Sigmoid colon (tissue), 7 donors: Measurements from ENCODE around the gene RNF144A. TPM values are rescaled to one million over a fixed set of nuclear protein-coding genes. Genes with fewer than 3 reads are reported as not detected.

ENCODE experiments used
- DNase-seq: peaks from one replicate; pipeline ENCODE4 v3.0.0-alpha.2; 2019
- H3K27ac ChIP-seq, 4 donors: fragments of 200-600 bp; sonication (generic); one replicate each; pipeline ENCODE4 v1.5.1; 2016 to 2019; ENCODE audit warnings: mild to moderate bottlenecking in 1 of 4
- H3K27me3 ChIP-seq, 3 donors: fragments of 200-600 bp; sonication (generic); one replicate each; pipeline ENCODE4 v1.5.1; 2019; ENCODE audit warnings: mild to moderate bottlenecking in 1 of 3
- H3K36me3 ChIP-seq, 4 donors: fragments of 200-600 bp; sonication (generic); one replicate each; pipeline ENCODE4 v1.5.1; 2016 to 2019
- H3K4me1 ChIP-seq, 4 donors: fragments of 200-600 bp; sonication (generic); one replicate each; pipeline ENCODE4 v1.5.1; 2017 to 2019
- H3K4me3 ChIP-seq, 4 donors: fragments of 200-600 bp; sonication (generic); one replicate each; pipeline ENCODE4 v1.5.1; 2017 to 2019; ENCODE audit warnings: mild to moderate bottlenecking in 2 of 4, moderate library complexity in 1 of 4
- H3K9me3 ChIP-seq, 4 donors: fragments of 200-600 bp in 3 of 4; sonication (generic) in 3 of 4; one replicate each; pipeline versions ENCODE4 v1.5.1 to v1.6.1; 2013 to 2019
- EP300 ChIP-seq, 4 donors: sonication (generic); formaldehyde crosslinking; IDR thresholded peaks; one replicate each; pipeline ENCODE4 v1.6.1; 2017; ENCODE audit warnings: antibody characterized with exemption in 4 of 4
- POLR2A ChIP-seq, 2 donors: fragments of 450-650 bp; IDR thresholded peaks; one replicate each; pipeline ENCODE4 v1.6.1; 2016; ENCODE audit warnings: antibody characterized with exemption in 2 of 2, mild to moderate bottlenecking in 2 of 2, moderate library complexity in 2 of 2
- POLR2AphosphoS5 ChIP-seq, 4 donors: sonication (generic); formaldehyde crosslinking; IDR thresholded peaks; one replicate each; pipeline ENCODE4 v1.6.1; 2017; ENCODE audit warnings: antibody characterized with exemption in 4 of 4
- WGBS, 2 donors: extraction: QIAGEN DNeasy Blood & Tissue Kit; methylation state at CpG; one replicate each; pipeline ENCODE4 v1.1.7; 2013; 5-methylcytosine and 5-hydroxymethylcytosine counted together
- intact Hi-C: fragments of 100-400 bp; cut with DNase I; formaldehyde crosslinking; loops from one replicate; pipeline ENCODE4 v1.15.1; 2023
- polyA plus RNA-seq, 3 donors: library from polyadenylated mRNA; stranded (reverse); fragments of 200-250 nt; gene quantifications; one replicate each; pipeline ENCODE4 v1.2.3, GENCODE V29; 2013
- total RNA-seq, 4 donors: library from RNA; depleted of rRNA; stranded (reverse); fragments of >200 nt; gene quantifications; one replicate each; pipeline ENCODE4 v1.1.0, GENCODE V29; 2016
- TF ChIP-seq, protein P1 (sequence below), 4 experiments: fragments of 450-650 bp in 3 of 4; fragments of 200-600 bp in 1 of 4; IDR thresholded peaks; one replicate each; pipeline ENCODE4 v1.5.1; 2016 to 2019; ENCODE audit warnings: antibody characterized with exemption in 4 of 4, mild to moderate bottlenecking in 3 of 4, moderate library complexity in 2 of 4
- donor health status: healthy with polysubstance abuse.
- donor health status: Bipolar disorder and iron deficiency.
- donor health status: healthy.

RNF144A gene
- total and polyA plus RNA-seq, 7 donors, result 4.8 to 14.2 (median 12.1) TPM

DNA sequence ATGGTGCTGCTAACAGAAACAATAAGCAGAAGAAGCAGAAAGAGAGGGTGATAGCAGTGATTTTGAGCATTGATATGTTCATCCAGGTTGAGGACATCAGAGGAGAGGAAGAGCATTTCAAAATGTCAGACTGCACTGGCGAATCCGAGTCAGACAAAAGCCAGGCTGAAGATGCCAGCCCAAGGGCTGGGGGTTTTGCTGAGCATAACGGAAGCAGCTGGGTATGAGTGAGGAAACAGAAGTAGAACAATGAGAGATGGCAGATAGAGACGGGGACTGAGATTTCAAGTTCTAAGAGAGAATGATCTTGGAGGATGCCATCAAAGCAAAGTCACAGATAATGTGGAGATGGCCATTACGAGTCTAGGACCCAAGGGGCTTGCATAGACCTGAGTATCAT lies 151.2 kb downstream of the RNF144A start:
- Histone ChIP-seq H3K4me1 (peaks cover 0 to under 1% (median 0%) of the 10 kb centered on the region in 4 donors), H3K9me3 (no peaks in the 10 kb centered on the region), H3K27ac (no peak overlapping the region), H3K4me3 (no peak overlapping the region), H3K27me3 (no peaks in the 10 kb centered on the region), H3K36me3 (no peaks in the 10 kb centered on the region)
- intact Hi-C loops, result no loop called here
- 82 to 91% methylated on average over 5 of the region's 5 CpGs for WGBS, 2 donors
- TF ChIP-seq POLR2AphosphoS5 (IDR thresholded peaks at IDR 0.05) (no peak), POLR2A (IDR thresholded peaks at IDR 0.05) (no peak), EP300 (IDR thresholded peaks at IDR 0.05) (no peak)
- TF ChIP-seq, protein P1, sequence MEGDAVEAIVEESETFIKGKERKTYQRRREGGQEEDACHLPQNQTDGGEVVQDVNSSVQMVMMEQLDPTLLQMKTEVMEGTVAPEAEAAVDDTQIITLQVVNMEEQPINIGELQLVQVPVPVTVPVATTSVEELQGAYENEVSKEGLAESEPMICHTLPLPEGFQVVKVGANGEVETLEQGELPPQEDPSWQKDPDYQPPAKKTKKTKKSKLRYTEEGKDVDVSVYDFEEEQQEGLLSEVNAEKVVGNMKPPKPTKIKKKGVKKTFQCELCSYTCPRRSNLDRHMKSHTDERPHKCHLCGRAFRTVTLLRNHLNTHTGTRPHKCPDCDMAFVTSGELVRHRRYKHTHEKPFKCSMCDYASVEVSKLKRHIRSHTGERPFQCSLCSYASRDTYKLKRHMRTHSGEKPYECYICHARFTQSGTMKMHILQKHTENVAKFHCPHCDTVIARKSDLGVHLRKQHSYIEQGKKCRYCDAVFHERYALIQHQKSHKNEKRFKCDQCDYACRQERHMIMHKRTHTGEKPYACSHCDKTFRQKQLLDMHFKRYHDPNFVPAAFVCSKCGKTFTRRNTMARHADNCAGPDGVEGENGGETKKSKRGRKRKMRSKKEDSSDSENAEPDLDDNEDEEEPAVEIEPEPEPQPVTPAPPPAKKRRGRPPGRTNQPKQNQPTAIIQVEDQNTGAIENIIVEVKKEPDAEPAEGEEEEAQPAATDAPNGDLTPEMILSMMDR (IDR thresholded peaks at IDR 0.05), result no peak
- DNase-seq, result no peak

DNA sequence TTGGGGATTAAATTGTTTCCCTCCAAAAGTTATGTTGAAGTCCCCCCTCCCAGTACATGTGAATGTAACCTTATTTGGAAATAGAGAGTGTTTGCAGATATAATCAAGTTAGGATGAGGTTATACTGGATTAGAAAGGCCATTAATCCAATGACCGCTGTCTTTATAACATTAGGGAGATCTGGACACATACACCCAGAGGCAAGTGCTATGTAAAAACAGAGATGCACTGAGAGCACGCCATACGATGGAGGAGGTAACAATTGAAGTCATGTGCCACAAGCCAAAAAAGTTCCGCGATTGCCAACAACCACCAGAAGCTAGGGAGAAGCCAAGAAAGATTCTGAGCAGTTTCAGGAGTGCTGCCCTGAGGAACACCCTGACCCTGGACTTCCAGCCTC lies 153.3 kb downstream of the RNF144A start:
- peaks cover 0 to 9% (median 3%) of the 10 kb centered on the region in 4 donors for H3K4me1 ChIP-seq
- intact Hi-C loops, result no loop called here
- no peaks in the 10 kb centered on the region for H3K36me3 ChIP-seq
- 85 to 96% methylated on average over 5 of the region's 5 CpGs for WGBS, 2 donors
- no peak for DNase-seq
- H3K27ac ChIP-seq, result no peak overlapping the region
- no peak overlapping the region for H3K4me3 ChIP-seq
- H3K9me3 ChIP-seq, result no peaks in the 10 kb centered on the region
- TF ChIP-seq POLR2A (IDR thresholded peaks at IDR 0.05) (no peak), EP300 (IDR thresholded peaks at IDR 0.05) (no peak), POLR2AphosphoS5 (IDR thresholded peaks at IDR 0.05) (no peak)
- TF ChIP-seq, protein P1 (IDR thresholded peaks at IDR 0.05), result no peak
- H3K27me3 ChIP-seq, result no peaks in the 10 kb centered on the region

DNA sequence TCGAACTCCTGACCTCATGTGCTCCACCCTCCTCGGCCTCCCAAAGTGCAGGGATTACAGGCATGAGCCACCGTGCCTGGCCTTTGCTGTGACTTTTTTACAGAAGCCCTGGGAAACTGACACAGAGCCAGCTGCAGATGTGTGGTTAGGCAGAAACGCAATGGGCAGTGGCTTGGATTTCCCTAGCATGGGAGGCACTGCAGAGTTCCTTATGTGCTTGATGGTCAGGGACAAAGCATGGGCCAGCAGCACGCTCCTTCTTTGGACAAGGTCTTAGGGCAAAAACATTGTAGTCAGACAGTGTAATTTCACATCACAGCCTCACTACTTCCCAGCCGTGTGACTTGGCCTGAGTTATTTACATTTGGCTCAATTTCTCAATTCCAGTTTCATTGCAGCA lies 153.9 kb downstream of the RNF144A start:
- 88 to 92% methylated on average over 6 of the region's 6 CpGs for WGBS, 2 donors
- DNase-seq, result no peak
- no peak overlapping the region for H3K4me3 ChIP-seq
- intact Hi-C loops, result no loop called here
- no peaks in the 10 kb centered on the region for H3K9me3 ChIP-seq
- H3K27ac ChIP-seq, result no peak overlapping the region
- H3K27me3 ChIP-seq, result no peaks in the 10 kb centered on the region
- TF ChIP-seq POLR2A (IDR thresholded peaks at IDR 0.05), result no peak
- no peaks in the 10 kb centered on the region for H3K36me3 ChIP-seq
- H3K4me1 ChIP-seq, result peaks cover 0 to 9% (median 3%) of the 10 kb centered on the region in 4 donors

DNA sequence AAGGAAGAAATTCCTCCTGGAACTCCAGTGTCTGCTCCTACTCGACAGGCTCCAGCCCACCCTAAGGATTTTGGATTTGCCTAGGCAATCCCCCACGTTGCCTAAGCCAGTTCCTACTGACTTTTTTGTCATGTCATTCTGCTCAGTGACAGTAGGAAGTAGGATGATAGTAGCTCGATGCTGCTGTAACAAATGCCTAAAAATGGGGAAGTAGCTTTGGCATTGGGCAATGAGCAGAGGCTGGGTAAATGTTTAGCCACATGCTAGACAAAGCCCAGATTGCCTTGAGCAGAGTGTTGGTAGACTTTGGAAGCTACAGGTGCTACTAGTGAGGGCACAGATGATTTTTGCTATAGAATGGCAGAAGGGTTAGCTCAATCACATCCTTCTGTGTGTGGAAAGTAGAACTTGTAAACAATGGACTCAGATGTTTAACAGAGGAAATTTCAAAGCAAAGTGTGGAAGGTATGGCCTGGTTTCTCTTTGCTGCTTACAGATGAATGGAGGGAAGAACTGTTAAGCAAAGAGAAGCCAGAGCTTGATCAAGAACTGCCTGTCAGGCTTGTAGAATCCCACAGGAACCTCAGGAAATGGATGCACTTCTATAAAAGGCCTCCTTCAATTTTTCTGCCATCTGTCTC lies 154.8 kb downstream of the RNF144A start:
- TF ChIP-seq POLR2A (IDR thresholded peaks at IDR 0.05), result no peak
- no peak for TF ChIP-seq EP300 (IDR thresholded peaks at IDR 0.05)
- TF ChIP-seq, protein P1 (IDR thresholded peaks at IDR 0.05), result no peak
- TF ChIP-seq POLR2AphosphoS5 (IDR thresholded peaks at IDR 0.05), result no peak
- Histone ChIP-seq H3K27ac (no peak overlapping the region), H3K27me3 (no peaks in the 10 kb centered on the region), H3K36me3 (no peaks in the 10 kb centered on the region), H3K9me3 (no peaks in the 10 kb centered on the region), H3K4me1 (peaks cover 0 to 9% (median 3%) of the 10 kb centered on the region in 4 donors), H3K4me3 (no peak overlapping the region)
- no peak for DNase-seq
- WGBS, 2 donors, result 60 to 67% methylated on average over 3 of the region's 3 CpGs
- intact Hi-C loops, result no loop called here

DNA sequence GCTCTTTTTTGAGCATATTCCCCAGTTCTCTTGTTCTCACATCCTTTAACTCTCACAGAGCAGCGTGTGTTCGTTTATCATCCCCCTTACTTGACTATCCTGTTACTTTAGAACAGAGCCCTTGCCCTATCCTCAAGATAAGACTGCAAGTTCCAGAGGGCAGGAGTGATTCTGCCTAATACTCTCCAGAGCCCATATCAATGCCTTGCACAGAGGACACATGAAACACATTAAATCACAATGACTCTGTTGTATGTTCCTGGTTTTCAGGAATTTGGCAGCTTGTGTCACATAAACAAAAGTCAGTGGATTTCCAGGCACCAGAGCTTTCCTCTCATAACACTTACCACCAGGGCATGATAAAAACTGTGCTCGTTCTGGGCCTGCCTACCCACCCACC lies 156.7 kb downstream of the RNF144A start:
- no peak for TF ChIP-seq POLR2A (IDR thresholded peaks at IDR 0.05)
- TF ChIP-seq EP300 (IDR thresholded peaks at IDR 0.05), result no peak
- TF ChIP-seq, protein P1 (IDR thresholded peaks at IDR 0.05), result no peak
- no peak for TF ChIP-seq POLR2AphosphoS5 (IDR thresholded peaks at IDR 0.05)

More for the DNA sequence above, 156.7 kb downstream of the RNF144A start:
- intact Hi-C loops, result no loop called here
- H3K9me3 ChIP-seq, result no peaks in the 10 kb centered on the region
- no peak for DNase-seq
- peaks cover 0 to 9% (median 3%) of the 10 kb centered on the region in 4 donors for H3K4me1 ChIP-seq
- no peaks in the 10 kb centered on the region for H3K36me3 ChIP-seq
- 74 to 79% methylated on average over 3 of the region's 3 CpGs for WGBS, 2 donors
- H3K4me3 ChIP-seq, result no peak overlapping the region
- no peak overlapping the region for H3K27ac ChIP-seq
- no peaks in the 10 kb centered on the region for H3K27me3 ChIP-seq
